Loucy (cell line): Measurements from ENCODE around the gene CASK.

Experiments used
- CTCF ChIP-seq: fragments of 200-600 bp; sonication (generic); conservative IDR thresholded peaks from 2 replicates; pipeline ENCODE4 v1.5.1; 2014; ENCODE audit warnings: mild to moderate bottlenecking, antibody characterized with exemption, low read length
- EZH2phosphoT487 ChIP-seq: fragments of 200-600 bp; IDR thresholded peaks from 2 replicates; pipeline ENCODE4 v1.6.1; 2018; ENCODE audit warnings: antibody characterized with exemption, mild to moderate bottlenecking, moderate library complexity, borderline replicate concordance

DNA sequence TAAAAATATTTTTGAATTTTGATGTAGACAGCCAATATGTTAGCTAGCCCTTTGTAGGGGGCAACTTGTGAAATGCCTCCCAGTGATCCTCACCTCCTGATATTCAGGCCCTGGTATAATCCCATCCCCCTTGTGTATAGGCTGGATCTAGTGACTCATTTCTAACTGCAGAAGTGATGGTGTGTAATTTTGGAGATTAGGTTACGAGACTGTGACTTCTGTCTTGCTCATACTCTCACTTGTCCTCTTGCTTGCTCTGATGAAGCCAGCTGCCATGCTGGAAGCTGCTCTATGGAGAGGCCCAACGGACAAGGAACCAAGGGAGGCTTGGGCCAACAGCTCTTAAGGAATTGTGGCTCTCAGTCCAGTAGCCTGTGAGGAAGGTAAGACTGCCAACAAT lies 137.7 kb downstream of the CASK start:
- TF ChIP-seq CTCF (no peak), EZH2phosphoT487 (no peak)
